Keratinocyte (primary cell): ENCODE data around the gene SPATS2L. TPM values are rescaled to one million over a fixed set of nuclear protein-coding genes. Genes with fewer than 3 reads are reported as not detected.

Experiments used
- DNase-seq: peaks from one replicate; pipeline ENCODE4 v3.0.0-alpha.2; 2011; ENCODE audit warnings: low read depth, missing footprints, low spot score
- FAIRE-seq: peaks from 2 replicates; lab custom pipeline; 2011; peaks lifted over from hg19 to GRCh38; lab: Jason Lieb, UNC
- H2AFZ ChIP-seq: 2 replicates; pipeline ENCODE4 v1.6.0; 2012; ENCODE audit warnings: low read length, control low read depth, inconsistent platforms; ENCODE audit not compliant: control insufficient read depth
- H3K27ac ChIP-seq: 2 replicates; pipeline ENCODE4 v1.5.1; 2011; ENCODE audit warnings: low read length; ENCODE audit not compliant: control insufficient read depth, insufficient read depth
- H3K27me3 ChIP-seq: 3 replicates; pipeline ENCODE4 v1.6.0; 2011; ENCODE audit warnings: low read length; ENCODE audit not compliant: control insufficient read depth, insufficient read depth; ENCODE audit errors: extremely low read depth
- H3K36me3 ChIP-seq, 2 experiments: 2 replicates in 1 of 2; 3 replicates in 1 of 2; pipeline ENCODE4 v1.5.1; 2011; ENCODE audit warnings: low read length in 2 of 2, mild to moderate bottlenecking in 1 of 2; ENCODE audit not compliant: control insufficient read depth in 2 of 2, insufficient read depth in 2 of 2; ENCODE audit errors: extremely low read depth in 1 of 2
- H3K4me1 ChIP-seq: 3 replicates; pipeline ENCODE4 v1.5.1; 2011; ENCODE audit warnings: low read length; ENCODE audit not compliant: control insufficient read depth, insufficient read depth; ENCODE audit errors: extremely low read depth
- H3K4me2 ChIP-seq: 3 replicates; pipeline ENCODE4 v1.6.0; 2011; ENCODE audit warnings: low read depth, low read length; ENCODE audit not compliant: control insufficient read depth, insufficient read depth; ENCODE audit errors: extremely low read depth
- H3K4me3 ChIP-seq, 3 experiments: fragments of 200-600 bp in 1 of 3; sonication (generic) in 1 of 3; 2 replicates in 2 of 3; 3 replicates in 1 of 3; pipeline ENCODE4 v1.5.1; 2011 to 2016; ENCODE audit warnings: low read length in 3 of 3, mild to moderate bottlenecking in 3 of 3, control low read depth in 2 of 3, inconsistent platforms in 1 of 3, low read depth in 1 of 3, mixed read lengths in 1 of 3, mixed run types in 1 of 3, moderate library complexity in 1 of 3; ENCODE audit not compliant: control insufficient read depth in 2 of 3, insufficient read depth in 2 of 3; ENCODE audit errors: extremely low read depth in 1 of 3
- H3K79me2 ChIP-seq: 2 replicates; pipeline ENCODE4 v1.6.0; 2012; ENCODE audit warnings: low read length; ENCODE audit not compliant: control insufficient read depth, insufficient read depth
- H3K9ac ChIP-seq: 3 replicates; pipeline ENCODE4 v1.6.0; 2011; ENCODE audit warnings: low read length; ENCODE audit not compliant: control insufficient read depth, insufficient read depth; ENCODE audit errors: extremely low read depth
- H3K9me1 ChIP-seq: 3 replicates; pipeline ENCODE4 v1.6.0; 2011; ENCODE audit warnings: low read length; ENCODE audit not compliant: control insufficient read depth, insufficient read depth; ENCODE audit errors: extremely low read depth
- H3K9me3 ChIP-seq: 2 replicates; pipeline ENCODE4 v1.5.1; 2012; ENCODE audit warnings: low read depth, low read length; ENCODE audit not compliant: control insufficient read depth
- H4K20me1 ChIP-seq: 3 replicates; pipeline ENCODE4 v1.6.0; 2011; ENCODE audit warnings: low read length; ENCODE audit not compliant: control insufficient read depth, insufficient read depth; ENCODE audit errors: extremely low read depth
- EZH2 ChIP-seq: IDR thresholded peaks from one replicate; pipeline ENCODE4 v1.6.1; 2012; ENCODE audit warnings: inconsistent platforms, mild to moderate bottlenecking, low read length, moderate library complexity
- dilution Hi-C: fragments of 300-500 bp; cut with MboI; formaldehyde crosslinking; loops from one replicate; pipeline ENCODE4 v1.7.0; 2020; ENCODE audit warnings: low sequenced_read_pairs; ENCODE audit not compliant: extremely low pct_ligation_motif_present
- polyA plus RNA-seq, 5 experiments: library from polyadenylated mRNA; depleted of rRNA in 3 of 5; stranded (reverse) in 3 of 5; stranded (forward) in 1 of 5; unstranded in 1 of 5; fragments of >200 nt; gene quantifications; 1 replicate in 1 of 5; 2 replicates in 3 of 5; 3 replicates in 1 of 5; pipeline versions ENCODE4 v1.2.1 to v1.2.3, GENCODE V29; 2011 to 2012; ENCODE audit warnings: missing spikeins in 2 of 5, low read depth in 1 of 5, low replicate concordance in 1 of 5
- TF ChIP-seq, protein P1 (sequence below), 3 experiments: IDR thresholded peaks in 1 of 3; conservative IDR thresholded peaks in 1 of 3; optimal IDR thresholded peaks in 1 of 3; 2 replicates in 2 of 3; 3 replicates in 1 of 3; pipeline versions ENCODE3 to v1.5.1; 2011; ENCODE audit warnings: low read length in 3 of 3, mild to moderate bottlenecking in 3 of 3, moderate library complexity in 2 of 3, control low read depth in 1 of 3, inconsistent platforms in 1 of 3; ENCODE audit not compliant: insufficient read depth in 2 of 3; ENCODE audit errors: extremely low read depth in 1 of 3

The SPATS2L gene
- polyA plus RNA-seq, 1 donor (not counting 4 experiments of a cell fraction or from before 2014, with no cell fraction given), result 95.3 TPM

DNA sequence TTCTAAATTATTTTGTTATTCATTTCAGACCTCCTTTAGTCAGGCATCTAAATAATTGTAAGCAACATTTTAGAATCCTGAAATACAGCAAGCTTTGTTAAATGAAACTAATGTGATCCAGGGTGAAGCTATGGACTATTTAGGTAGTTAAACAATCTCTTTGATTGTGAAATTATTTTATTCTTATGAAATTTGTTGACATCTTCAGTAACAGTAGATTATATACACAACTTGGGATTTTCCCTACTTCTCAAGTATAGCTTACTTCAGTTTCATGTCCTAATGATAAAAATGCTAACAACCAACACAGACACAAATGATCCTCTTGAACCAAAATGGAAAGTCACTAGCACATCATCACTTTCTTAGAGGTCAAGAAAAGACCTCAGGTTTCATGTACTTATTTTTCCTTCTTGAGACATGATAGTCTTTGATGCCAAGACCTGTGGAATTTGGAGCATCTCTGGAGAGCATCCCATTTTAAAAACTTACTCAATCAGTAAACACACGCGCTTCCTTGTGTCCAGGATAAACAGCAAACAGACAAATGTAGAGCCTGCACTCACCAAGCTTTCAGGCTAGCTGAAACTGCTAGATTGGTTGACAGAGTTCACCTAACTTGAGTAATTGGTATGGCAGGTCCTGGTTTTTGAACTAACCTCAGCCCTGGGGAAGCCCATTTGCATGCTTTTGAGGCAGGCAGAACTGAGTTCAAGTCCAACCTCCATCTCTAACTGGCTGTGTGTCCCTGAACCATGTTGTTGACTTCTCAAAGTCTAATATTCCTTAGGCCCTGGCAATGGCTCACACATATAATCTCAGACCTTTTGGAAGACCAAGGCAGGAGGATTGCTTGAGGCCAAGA, 155.6 kb downstream of the SPATS2L start:
- H3K36me3 ChIP-seq, result peaks cover 6 to 9% of the 10 kb centered on the region in 2 experiments
- H3K9ac ChIP-seq, result no peak overlapping the region
- peak; percentile 59 for FAIRE-seq
- H3K9me3 ChIP-seq, result no peaks in the 10 kb centered on the region
- no peaks in the 10 kb centered on the region for H3K9me1 ChIP-seq
- H2AFZ ChIP-seq, result no peak overlapping the region
- H3K4me2 ChIP-seq, result no peak overlapping the region
- TF ChIP-seq, protein P1, sequence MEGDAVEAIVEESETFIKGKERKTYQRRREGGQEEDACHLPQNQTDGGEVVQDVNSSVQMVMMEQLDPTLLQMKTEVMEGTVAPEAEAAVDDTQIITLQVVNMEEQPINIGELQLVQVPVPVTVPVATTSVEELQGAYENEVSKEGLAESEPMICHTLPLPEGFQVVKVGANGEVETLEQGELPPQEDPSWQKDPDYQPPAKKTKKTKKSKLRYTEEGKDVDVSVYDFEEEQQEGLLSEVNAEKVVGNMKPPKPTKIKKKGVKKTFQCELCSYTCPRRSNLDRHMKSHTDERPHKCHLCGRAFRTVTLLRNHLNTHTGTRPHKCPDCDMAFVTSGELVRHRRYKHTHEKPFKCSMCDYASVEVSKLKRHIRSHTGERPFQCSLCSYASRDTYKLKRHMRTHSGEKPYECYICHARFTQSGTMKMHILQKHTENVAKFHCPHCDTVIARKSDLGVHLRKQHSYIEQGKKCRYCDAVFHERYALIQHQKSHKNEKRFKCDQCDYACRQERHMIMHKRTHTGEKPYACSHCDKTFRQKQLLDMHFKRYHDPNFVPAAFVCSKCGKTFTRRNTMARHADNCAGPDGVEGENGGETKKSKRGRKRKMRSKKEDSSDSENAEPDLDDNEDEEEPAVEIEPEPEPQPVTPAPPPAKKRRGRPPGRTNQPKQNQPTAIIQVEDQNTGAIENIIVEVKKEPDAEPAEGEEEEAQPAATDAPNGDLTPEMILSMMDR (optimal IDR thresholded peaks at IDR 0.05 in 1 of 3, IDR thresholded peaks at IDR 0.05 in 1 of 3, conservative IDR thresholded peaks at IDR 0.05 in 1 of 3; ENCODE audit: extremely low read depth in 1 of 3, insufficient read depth in 2 of 3, low read length in 3 of 3), result no peak
- TF ChIP-seq EZH2, result no peak
- no peaks in the 10 kb centered on the region for H4K20me1 ChIP-seq
- dilution Hi-C loops, result no loop called here
- no peaks in the 10 kb centered on the region for H3K4me1 ChIP-seq
- H3K27me3 ChIP-seq, result no peaks in the 10 kb centered on the region
- H3K79me2 ChIP-seq, result no peaks in the 10 kb centered on the region
- no peak overlapping the region for H3K27ac ChIP-seq
- H3K4me3 ChIP-seq, result no peak overlapping the region
- no peak for DNase-seq

- Histone ChIP-seq H3K9me3 (no peaks in the 10 kb centered on the region), H3K9me1 (no peaks in the 10 kb centered on the region), H3K4me3 (no peak overlapping the region), H3K36me3 (peaks cover 6 to 8% of the 10 kb centered on the region in 2 experiments), H2AFZ (no peak overlapping the region), H3K9ac (no peak overlapping the region), H3K4me1 (no peaks in the 10 kb centered on the region), H3K27me3 (no peaks in the 10 kb centered on the region), H4K20me1 (no peaks in the 10 kb centered on the region), H3K4me2 (no peak overlapping the region), H3K79me2 (no peaks in the 10 kb centered on the region), H3K27ac (no peak overlapping the region)
- TF ChIP-seq EZH2, result no peak
- TF ChIP-seq, protein P1 (optimal IDR thresholded peaks at IDR 0.05 in 1 of 3, IDR thresholded peaks at IDR 0.05 in 1 of 3, conservative IDR thresholded peaks at IDR 0.05 in 1 of 3; ENCODE audit: extremely low read depth in 1 of 3, insufficient read depth in 2 of 3, low read length in 3 of 3), result no peak
- no peak for DNase-seq
- dilution Hi-C loops, result no loop called here
- FAIRE-seq, result no peak
Measured at GRCh38 chr2:200463452-200463851, 157.0 kb downstream of the SPATS2L start.
